ENCODE measurements around the gene PTPRD. TPM values are rescaled to one million over a fixed set of nuclear protein-coding genes. Genes with fewer than 3 reads are reported as not detected.

The PTPRD gene
- total RNA-seq, 1 experiment from 2014 or later, result 32.5 TPM

DNA sequence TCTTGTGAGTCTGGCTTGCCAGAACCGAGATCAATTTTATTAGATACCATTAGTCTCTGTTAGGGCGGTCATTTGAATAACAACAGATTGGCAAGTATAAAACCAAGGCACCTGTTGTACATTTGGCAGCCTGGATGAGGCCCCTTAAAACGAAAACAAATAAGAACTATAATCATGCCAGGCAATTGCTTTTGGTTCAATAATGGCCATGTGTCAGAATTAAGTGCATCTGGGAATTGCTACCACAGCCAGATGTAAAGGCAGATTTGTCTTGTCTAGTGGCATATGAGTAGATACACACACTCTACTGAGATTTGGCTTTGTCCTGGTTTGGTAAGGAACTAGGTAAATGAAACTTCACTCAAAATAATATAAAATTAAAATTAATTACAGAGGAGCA lies 1767.0 kb downstream of the PTPRD start:
- Histone ChIP-seq H2BK20ac (ENCODE audit: low read depth, low read length, poor library complexity, severe bottlenecking) (no peak overlapping the region), H2AK5ac (ENCODE audit: insufficient read length, low read length) (no peak overlapping the region), H3K27ac (ENCODE audit: insufficient read length, low read depth, low read length) (no peak overlapping the region), H3K4ac (ENCODE audit: low read depth, low read length) (no peak overlapping the region), H3K79me1 (ENCODE audit: insufficient read depth, low read depth, low read length, poor library complexity, severe bottlenecking) (no peaks in the 10 kb centered on the region), H2BK5ac (ENCODE audit: insufficient read length, low read length) (no peak overlapping the region), H3K23me2 (ENCODE audit: insufficient read length, low read depth, low read length, poor library complexity, severe bottlenecking) (no peaks in the 10 kb centered on the region), H4K20me1 (ENCODE audit: control insufficient read depth, insufficient read depth, insufficient read length) (no peaks in the 10 kb centered on the region), H2AFZ (ENCODE audit: low read length) (no peak overlapping the region), H3K56ac (ENCODE audit: insufficient read length, low read depth, low read length) (no peak overlapping the region), H3K9me3 (ENCODE audit: control insufficient read depth, low read depth, low read length) (no peaks in the 10 kb centered on the region), H3K4me2 (ENCODE audit: insufficient read depth, insufficient read length, low read length) (no peak overlapping the region), H3K79me2 (ENCODE audit: insufficient read depth, low read length) (no peaks in the 10 kb centered on the region), H3K9ac (ENCODE audit: extremely low read depth, insufficient read length, low read length) (no peak overlapping the region), H2BK12ac (ENCODE audit: insufficient read length, low read depth, low read length) (no peak overlapping the region), H4K91ac (ENCODE audit: insufficient read length, low read depth, low read length) (no peak overlapping the region), H4K5ac (ENCODE audit: insufficient read length, low read depth, low read length) (no peak overlapping the region), H4K8ac (replicated peaks; ENCODE audit: insufficient read length, low read depth, low read length) (no peak overlapping the region), H2BK120ac (ENCODE audit: low read depth, low read length, poor library complexity, severe bottlenecking) (no peak overlapping the region), H3K4me1 (ENCODE audit: insufficient read depth, low read length) (peaks cover 5% of the 10 kb centered on the region; the same call in 1 of the 2 replicates), H2BK15ac (ENCODE audit: low read depth, low read length) (no peak overlapping the region), H3K27me3 (ENCODE audit: insufficient read depth, low read length) (no peaks in the 10 kb centered on the region), H3K14ac (ENCODE audit: insufficient read depth, low read length) (no peak overlapping the region), H3T11ph (ENCODE audit: low read length) (no peak overlapping the region), H3K18ac (ENCODE audit: insufficient read length, low read depth, low read length) (no peak overlapping the region), H3K23ac (ENCODE audit: insufficient read length, low read depth, low read length) (no peak overlapping the region)
- Mint-ChIP-seq H3K9me3 (peaks cover 0 to 4% of the 10 kb centered on the region in 2 experiments; a peak in 1 of 5 replicates), H3K27me3 (ENCODE audit: low read depth) (no peaks in the 10 kb centered on the region), H3K4me1 (peaks cover 13 to 16% of the 10 kb centered on the region in 2 experiments), H3K4me3 (no peak overlapping the region), H3K36me3 (ENCODE audit: insufficient read depth in 1 of 3, low read depth in 3 of 3) (peaks cover 0 to 11% (median under 1%) of the 10 kb centered on the region in 3 experiments; a peak in 3 of 7 replicates), H3K27ac (no peak overlapping the region)
- DNase-seq, result no peak
- TF ChIP-seq CTCF (conservative IDR thresholded peaks at IDR 0.05), result no peak
- no CpG with 5 or more reads among the region's 3 CpGs for WGBS (ENCODE audit: extremely low coverage, insufficient read length, low lambda C conversion rate)

All from H9 (cell line).